Middle frontal gyrus (tissue), 1 donor: ENCODE measurements around the gene TAF6L.
A peak's percentile ranks its signal among the peaks of the same experiment; 100 is the strongest.
"Not testable (repeated sequence)": the region's sequence is repeated elsewhere in the genome, so short reads cannot be mapped to it uniquely, and the experiment has no call there.

ENCODE experiments used
- DNase-seq: peaks from one replicate; pipeline ENCODE4 v3.0.0-alpha.2; 2015; ENCODE audit warnings: low spot score; ENCODE audit errors: extremely low spot score

The TAF6L gene

DNA sequence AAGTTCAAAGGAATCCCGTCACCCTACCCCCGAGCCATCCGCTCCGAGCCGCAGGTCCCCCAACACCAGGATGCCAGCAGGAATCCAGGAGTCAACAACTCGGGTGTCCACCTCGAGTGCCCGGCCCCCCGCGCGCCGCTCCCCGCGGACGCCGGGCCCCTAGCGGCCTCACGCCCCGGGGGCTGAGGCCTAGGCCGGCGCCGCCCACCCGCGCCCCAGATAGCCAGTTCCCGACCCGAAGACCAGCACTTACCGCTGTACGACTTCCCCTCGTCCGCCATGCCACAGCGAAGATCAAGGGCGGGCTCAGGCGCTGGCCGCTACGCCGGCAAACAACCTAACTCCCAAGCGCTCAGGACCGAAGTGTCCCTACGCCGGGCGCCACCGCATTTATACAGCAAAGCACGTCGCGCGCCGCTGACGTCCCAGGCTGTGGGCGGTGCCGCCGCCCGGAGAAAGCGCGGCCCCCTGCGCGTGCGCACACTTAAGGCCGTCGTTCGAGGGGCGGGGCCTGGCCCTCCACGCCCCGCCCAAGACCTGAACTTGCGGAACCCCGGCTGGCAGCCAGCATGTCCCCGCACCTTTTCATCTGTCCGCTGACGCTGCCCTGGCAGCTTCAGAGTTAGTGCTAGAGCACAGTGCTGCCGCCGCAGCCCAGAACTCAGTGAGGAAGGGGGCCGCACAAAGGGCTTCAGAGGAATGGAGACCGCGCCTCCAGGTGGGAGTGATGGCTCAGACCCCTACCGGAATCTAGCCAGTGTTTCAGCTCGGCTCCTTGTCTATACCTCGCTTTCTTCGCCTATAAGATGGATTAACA lies 34.1 kb downstream of the TAF6L start, which contains the start of gene NXF1:
Gene NXF1, minus strand, starts transcription at position 365 of the 817 bp plus-strand sequence. Its CDS starts 84 bp downstream, at position 281.
- peak; percentile 95 for DNase-seq

DNA sequence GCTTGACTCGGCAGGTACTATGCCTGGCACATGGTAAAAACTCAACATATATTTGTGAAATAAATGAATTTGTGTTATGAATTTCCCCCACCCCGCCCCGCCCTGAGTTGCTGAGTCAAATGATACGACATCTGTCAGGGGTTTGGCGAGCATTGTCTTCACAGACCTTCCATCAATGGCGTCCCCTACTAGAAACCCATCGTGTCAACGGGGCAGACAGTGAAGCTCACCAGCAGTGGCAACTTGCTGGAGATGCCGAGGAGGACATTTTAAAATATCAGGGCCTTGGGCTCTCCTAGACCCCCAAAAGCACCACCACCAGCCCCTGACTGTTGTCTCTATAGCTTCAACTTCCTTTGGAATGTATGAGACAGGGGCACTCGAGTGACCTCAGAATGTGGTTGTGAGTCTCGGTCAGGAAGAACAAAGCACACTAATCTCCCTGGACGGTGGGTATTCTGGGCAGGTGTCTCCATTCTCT lies 34.8 kb downstream of the TAF6L start:
- DNase-seq = no peak

DNA sequence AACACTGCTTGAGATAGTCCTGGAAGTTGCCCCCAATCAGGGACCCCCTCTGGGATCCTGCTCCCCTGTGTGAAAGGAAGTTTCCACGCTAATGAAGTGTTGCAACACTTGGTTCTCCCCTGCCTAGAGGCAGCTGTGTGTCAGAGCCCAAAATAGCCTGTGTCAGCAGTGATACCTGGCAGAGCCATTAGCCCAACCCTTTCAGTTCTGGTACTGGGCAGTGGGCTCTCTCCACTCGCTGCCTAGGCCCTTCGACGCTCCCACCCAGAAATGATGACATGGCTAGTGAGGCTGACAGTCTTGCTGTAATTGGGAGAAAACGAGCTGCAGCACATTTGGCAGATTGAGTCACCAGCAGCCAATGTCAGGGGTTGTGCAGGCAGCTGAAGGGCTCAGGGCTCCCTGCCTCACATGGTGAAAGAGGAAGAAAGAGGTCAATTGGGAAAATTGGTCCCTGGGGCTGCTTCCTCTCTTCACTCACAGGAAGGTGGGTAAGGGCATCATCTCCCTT lies 35.5 kb downstream of the TAF6L start:
- DNase-seq = no peak

DNA sequence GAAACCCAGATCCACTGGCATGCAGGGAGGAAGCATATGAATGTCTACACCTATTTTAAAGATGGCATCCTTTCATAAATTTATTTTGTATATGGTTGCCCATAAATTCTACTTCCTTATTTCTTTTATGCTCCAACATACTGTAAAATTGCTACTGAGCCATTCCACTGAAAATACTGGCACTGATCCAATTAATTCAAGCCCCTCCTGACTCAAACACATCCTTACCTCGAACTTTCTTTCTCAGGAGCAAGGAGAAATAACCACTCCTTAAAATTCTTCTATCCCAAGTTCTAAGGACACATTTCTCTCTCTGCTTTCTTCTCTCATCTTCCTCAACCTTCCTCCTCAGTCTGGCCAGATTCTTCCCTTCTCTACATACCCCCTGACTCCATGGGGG lies 39.6 kb downstream of the TAF6L start:
- DNase-seq = no peak

DNA sequence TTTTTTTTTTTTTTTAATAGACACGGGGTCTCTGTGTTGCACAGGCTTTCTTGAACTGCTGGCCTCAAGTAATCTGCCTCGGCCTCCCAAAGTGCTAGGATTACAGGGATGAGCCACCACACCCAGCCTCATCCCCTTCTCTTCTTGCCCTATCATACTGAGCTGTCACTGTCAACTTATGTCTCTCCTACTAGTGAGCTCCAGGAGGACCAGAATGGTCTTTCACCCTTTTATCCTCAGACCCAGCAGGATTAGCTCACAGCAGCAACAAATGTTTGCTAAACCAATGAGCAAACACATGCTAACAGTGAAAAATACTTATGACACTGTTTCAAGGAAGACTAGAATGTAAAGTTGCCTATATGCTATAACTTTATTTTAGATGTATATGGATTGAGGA lies 40.5 kb downstream of the TAF6L start:
- DNase-seq = no peak

DNA sequence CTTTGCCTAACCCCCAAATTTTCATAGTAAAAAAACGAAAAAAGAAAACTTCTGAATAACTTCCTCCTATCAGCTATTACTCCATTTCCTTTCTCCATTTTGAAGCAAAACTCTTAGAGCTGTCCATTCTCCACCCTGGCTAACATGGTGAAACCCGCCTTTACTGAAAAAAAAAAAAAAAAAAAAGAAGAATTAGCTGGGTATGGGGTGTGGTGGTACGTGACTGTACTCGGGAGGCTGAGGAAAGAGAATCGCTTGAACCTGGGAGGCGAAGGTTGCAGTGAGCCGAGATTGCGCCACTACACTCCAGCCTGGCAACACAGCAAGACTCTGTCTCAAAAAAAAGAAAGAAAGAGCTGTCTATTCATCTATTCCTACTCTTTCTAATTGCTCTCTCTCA lies 45.4 kb downstream of the TAF6L start:
- DNase-seq = no peak

DNA sequence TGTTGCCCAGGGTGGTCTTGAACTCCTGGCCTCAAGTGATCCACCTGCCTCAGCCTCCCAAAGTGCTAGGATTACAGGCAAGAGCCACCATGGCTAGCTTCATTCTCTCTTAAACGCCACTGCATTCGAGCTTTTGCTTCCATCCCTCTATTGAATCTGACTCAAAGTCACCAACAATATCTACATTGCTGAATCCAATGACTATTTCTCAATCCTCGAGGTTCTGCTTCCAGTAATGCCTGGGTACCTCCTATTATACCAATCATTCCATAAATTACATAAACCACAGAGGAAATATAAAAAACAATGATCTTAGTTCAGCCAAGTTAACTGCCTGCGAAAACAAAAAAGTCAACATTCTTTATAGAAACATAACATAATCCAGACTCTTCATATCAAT lies 45.9 kb downstream of the TAF6L start:
- no peak for DNase-seq

DNA sequence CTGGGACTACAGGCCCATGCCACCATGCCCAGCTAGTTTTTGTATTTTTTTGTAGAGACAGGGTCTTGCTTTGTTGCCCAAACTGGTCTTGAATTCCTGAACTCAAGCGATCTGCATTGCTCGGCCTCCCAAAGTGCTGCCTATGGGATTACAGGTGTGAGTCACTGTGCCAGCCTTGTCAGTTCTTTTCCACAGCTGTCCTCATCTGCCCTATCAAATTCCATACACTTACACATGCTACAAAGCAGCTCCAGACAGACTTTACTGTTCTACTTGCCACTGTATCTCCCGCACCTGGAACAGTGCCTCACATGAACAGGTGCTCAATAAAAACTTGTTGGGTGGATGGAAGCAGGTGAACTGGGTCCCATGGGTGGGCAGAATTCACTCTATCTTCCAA lies 52.5 kb downstream of the TAF6L start:
- DNase-seq = no peak

DNA sequence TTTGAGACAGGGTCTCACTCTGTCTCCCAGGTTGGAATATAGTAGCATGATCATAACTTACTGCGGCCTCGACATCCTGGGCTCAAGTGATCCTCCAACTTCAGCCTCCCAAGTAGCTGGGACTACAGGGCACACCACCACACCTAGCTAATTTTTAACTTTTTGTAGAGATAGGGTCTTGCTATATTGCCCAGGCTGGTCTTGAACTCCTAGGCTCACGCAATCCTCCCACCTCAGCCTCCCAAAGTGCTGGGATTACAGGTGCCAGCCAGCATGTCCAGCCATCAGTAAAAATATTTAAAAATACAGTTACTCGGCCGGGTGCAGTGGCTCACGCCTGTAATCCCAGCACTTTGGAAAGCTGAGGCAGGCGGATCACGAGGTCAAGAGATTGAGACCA lies 56.9 kb downstream of the TAF6L start:
- DNase-seq = not testable (repeated sequence)

DNA sequence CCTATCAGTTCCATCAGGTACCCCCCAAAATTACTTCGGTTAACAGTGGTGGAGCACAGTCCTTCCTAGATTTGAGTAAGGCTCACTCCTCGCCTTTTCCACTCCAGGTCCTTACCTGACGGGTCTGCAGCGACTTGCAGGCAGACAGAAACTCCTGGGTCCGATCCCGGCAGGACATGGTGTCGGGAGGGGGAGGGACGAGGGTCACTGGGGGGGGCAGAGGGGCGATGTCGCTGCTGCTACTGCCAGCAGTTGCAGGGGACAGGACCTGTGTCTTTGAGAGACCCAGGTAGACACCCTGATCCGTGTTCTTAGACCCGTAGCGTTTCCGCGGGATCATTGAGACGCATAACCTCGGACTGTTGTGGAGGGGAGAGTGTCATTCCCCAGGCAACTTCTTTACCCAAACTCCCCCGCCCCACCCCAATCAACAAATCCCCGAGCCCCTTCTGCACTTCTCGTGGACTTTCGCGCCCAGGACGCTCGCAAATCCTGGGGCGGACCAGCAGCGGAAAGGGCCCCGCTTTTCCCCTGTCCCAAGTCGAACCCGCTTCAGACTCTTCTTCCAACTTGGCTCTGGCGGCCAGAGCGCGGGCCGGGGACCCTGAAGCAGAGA lies 59.8 kb downstream of the TAF6L start:
- no peak for DNase-seq

DNA sequence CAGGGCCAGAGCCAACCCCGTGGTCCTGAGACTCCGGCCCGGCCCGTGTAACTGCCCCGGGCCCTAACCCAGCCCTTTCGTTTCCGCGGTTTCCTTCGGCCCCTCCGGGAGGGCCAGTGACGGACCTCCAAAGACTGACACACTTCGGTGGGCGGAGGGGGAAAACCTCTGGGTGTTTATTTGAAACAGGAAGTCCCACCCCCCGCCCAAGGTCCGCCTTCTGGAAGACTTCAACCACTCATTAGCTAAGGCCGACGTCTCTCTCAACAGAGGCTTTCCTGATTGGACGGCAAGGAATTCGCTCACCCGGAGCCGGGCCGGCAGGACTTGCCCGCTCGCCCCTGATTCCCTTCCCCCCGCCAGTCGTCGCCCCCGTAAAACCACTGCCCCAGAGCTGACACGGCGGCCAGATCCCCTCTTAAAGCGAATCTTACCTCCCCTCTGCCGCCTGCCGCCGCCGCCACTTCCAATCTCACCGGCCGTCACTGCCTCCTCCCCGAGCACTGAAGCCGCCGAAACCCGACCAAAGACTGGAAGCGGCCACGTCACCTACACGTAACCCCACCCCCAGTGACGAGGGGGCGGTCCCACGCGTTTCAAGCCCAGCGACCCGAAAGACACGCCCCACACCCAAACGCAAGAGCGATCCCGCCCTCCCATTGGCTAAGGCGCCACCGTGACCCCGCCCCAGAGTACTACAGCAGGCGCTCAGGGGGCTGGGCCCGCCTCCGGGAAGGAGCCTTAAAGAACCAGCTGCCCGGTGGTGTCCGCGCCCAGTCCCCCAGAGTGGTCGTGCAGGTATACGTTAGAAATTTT lies 60.5 kb downstream of the TAF6L start, which contains the start of gene STX5:
Gene STX5, minus strand, starts transcription at position 532 of the 816 bp plus-strand sequence. CDS start 808 bp downstream, outside the sequence.
- peak; percentile 99 for DNase-seq

DNA sequence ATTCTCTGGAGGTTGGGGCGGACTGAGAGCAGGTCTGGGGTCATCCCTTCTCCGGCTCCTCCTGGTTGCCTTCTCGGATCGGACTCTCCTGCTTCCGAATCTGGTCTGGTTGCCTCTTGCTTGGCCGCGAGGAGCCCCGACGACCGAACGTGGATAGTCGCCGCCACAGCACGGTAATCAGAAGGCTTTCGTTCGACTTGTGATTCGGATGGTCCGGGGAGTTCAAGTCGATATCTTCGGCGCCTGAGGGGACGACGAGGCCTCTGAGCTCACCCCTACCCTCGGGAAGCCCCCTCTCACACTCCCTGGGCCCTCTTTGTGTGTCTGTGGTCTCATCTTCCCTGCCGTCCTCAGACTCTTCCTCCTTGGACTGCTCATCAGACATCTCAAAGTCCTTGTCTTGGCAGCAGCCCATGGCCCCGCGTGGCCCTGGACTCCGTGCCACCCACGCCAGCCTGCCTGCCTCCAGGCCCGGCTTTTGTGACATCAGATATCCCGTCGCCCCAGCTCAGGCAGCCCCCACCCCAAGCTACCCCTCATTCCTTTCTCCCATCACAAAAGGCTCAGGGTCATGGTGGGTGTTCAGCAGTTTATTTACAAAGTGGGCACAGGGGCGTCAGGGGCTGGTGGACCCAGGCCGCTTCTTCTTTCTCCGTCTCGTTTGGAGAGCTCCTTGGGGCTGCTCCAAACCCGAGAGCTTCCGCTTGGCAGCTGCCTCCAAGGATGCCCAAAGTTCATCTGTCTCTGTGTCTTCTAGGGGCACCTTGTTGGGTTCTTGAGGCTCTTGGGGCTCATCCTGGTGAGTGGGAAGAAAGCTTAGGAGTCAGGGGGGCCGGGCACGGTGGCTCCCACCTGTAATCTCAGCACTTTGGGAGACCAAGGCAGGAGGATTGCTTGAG lies 61.4 kb downstream of the TAF6L start, which contains the start of gene TEX54:
Gene TEX54, minus strand, starts transcription at position 506 of the 899 bp plus-strand sequence.
- DNase-seq = no peak

DNA sequence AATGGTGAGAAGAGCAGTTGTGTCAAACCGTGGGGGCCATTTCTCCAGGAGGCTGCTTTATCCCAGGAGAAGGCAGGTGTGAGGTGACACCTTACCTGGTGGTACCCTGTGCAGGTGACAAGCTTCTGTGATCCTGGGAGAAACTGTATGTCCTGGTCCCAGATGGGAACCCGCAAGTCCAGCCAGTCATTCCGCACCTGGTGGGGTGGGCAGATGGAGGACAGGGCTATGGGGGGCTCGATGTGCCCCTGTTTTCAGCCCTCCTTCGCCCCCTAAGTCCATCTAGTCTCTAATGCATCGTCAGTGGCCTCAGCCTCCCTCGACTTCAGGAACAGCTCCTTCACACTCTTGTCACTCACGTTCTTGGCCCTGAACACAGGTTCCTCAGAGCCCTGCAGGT lies 64.1 kb downstream of the TAF6L start:
- no peak for DNase-seq
